ENCODE measurements around the gene BMS1. TPM values are rescaled to one million over a fixed set of nuclear protein-coding genes. Genes with fewer than 3 reads are reported as not detected.
"Not testable (repeated sequence)": the region's sequence is repeated elsewhere in the genome, so short reads cannot be mapped to it uniquely, and the experiment has no call there.

BMS1 gene
- total and polyA plus RNA-seq, 10 donors, result 6.6 to 17.7 (median 13.4) TPM

- WGBS, 5 donors, result 3 to 7% (median 4%) methylated on average over 48 to 60 of the region's 60 CpGs
- no peak for DNase-seq
- H3K36me3 ChIP-seq, result peaks cover 0 to 15% (median 5%) of the 10 kb centered on the region in 6 donors
- intact Hi-C loops (cut with DNase I; ENCODE audit: low total_unique reads), result no loop called here
- no peaks in the 10 kb centered on the region for H3K9me3 ChIP-seq
- no peak overlapping the region for H3K27ac ChIP-seq
- peaks cover 0 to 31% (median 11%) of the 10 kb centered on the region in 7 donors for H3K27me3 ChIP-seq (replicated peaks in 1 of 7)
- peaks cover 0 to 9% (median 3%) of the 10 kb centered on the region in 6 donors for H3K4me1 ChIP-seq
- H3K4me3 ChIP-seq, result peak overlapping the region in 5 of 8 donors; percentile 10 to 56 (median 21)
- TF ChIP-seq POLR2A (IDR thresholded peaks at IDR 0.05) (no peak), POLR2AphosphoS5 (IDR thresholded peaks at IDR 0.05) (no peak), CTCF (IDR thresholded peaks at IDR 0.05 in 8 of 11, conservative IDR thresholded peaks at IDR 0.05 in 3 of 11) (no peak)
These were observed 54.3 kb downstream of the BMS1 start for GRCh38 chr10:42836771-42837468.

GRCh38 chr10:42844810-42845209, 62.2 kb downstream of the BMS1 start:
- H3K36me3 ChIP-seq; H3K4me3 ChIP-seq; H3K4me1 ChIP-seq; DNase-seq; intact Hi-C loops (cut with DNase I; ENCODE audit: low total_unique reads); H3K9me3 ChIP-seq; H3K27ac ChIP-seq: not testable (repeated sequence)
- H3K27me3 ChIP-seq (replicated peaks in 1 of 7), result peaks cover 0 to 13% (median 0%) of the 10 kb centered on the region in 7 donors
- WGBS, 5 donors, result 30 to 49% (median 36%) methylated on average over 5 of the region's 5 CpGs

- DNase-seq; H3K36me3 ChIP-seq; H3K9me3 ChIP-seq; H3K27ac ChIP-seq; intact Hi-C loops (cut with DNase I; ENCODE audit: low total_unique reads); H3K4me3 ChIP-seq; H3K4me1 ChIP-seq: not testable (repeated sequence)
- H3K27me3 ChIP-seq (replicated peaks in 1 of 7), result peaks cover 0 to 22% (median 0%) of the 10 kb centered on the region in 7 donors
- WGBS, 5 donors, result 88 to 97% (median 93%) methylated on average over 16 to 28 of the region's 28 CpGs; no CpG with 5 or more reads in 1 of the 5 donors
These were observed 64.7 kb downstream of the BMS1 start for GRCh38 chr10:42847261-42847660.

GRCh38 chr10:42850931-42851330, 68.3 kb downstream of the BMS1 start:
- intact Hi-C loops (cut with DNase I; ENCODE audit: low total_unique reads), result no loop called here
- Histone ChIP-seq H3K4me3 (no peak overlapping the region), H3K27ac (no peak overlapping the region), H3K27me3 (replicated peaks in 1 of 7) (peaks cover 0 to 14% (median 0%) of the 10 kb centered on the region in 7 donors), H3K9me3 (peaks cover 0 to 10% (median 2%) of the 10 kb centered on the region in 8 donors), H3K4me1 (no peaks in the 10 kb centered on the region), H3K36me3 (no peaks in the 10 kb centered on the region)
- no peak for TF ChIP-seq CTCF (IDR thresholded peaks at IDR 0.05 in 8 of 11, conservative IDR thresholded peaks at IDR 0.05 in 3 of 11)
- no peak for DNase-seq
- 49 to 68% (median 58%) methylated on average over 4 of the region's 4 CpGs for WGBS, 5 donors

- 71 to 84% (median 76%) methylated on average over 13 to 15 of the region's 15 CpGs for WGBS, 5 donors
- Histone ChIP-seq H3K36me3 (no peaks in the 10 kb centered on the region), H3K4me1 (no peaks in the 10 kb centered on the region), H3K27ac (no peak overlapping the region), H3K9me3 (no peaks in the 10 kb centered on the region), H3K4me3 (no peak overlapping the region), H3K27me3 (replicated peaks in 1 of 7) (peaks cover 0 to 40% (median 0%) of the 10 kb centered on the region in 7 donors)
- no peak for DNase-seq
- no peak for TF ChIP-seq CTCF (IDR thresholded peaks at IDR 0.05 in 8 of 11, conservative IDR thresholded peaks at IDR 0.05 in 3 of 11)
- no peak for TF ChIP-seq POLR2A (IDR thresholded peaks at IDR 0.05)
- no peak for TF ChIP-seq POLR2AphosphoS5 (IDR thresholded peaks at IDR 0.05)
- intact Hi-C loops (cut with DNase I; ENCODE audit: low total_unique reads), result no loop called here
These were observed 76.7 kb downstream of the BMS1 start for GRCh38 chr10:42859256-42859655.

GRCh38 chr10:42860016-42860415, 77.4 kb downstream of the BMS1 start:
- H3K9me3 ChIP-seq; H3K4me1 ChIP-seq; DNase-seq; H3K36me3 ChIP-seq; H3K4me3 ChIP-seq; intact Hi-C loops (cut with DNase I; ENCODE audit: low total_unique reads); H3K27ac ChIP-seq: not testable (repeated sequence)
- WGBS, 5 donors, result 74 to 92% (median 88%) methylated on average over 11 of the region's 11 CpGs
- H3K27me3 ChIP-seq (replicated peaks in 1 of 7), result peaks cover 0 to 48% (median 0%) of the 10 kb centered on the region in 7 donors

GRCh38 chr10:42862801-42863200, 80.2 kb downstream of the BMS1 start:
- intact Hi-C loops (cut with DNase I; ENCODE audit: low total_unique reads); H3K36me3 ChIP-seq; H3K9me3 ChIP-seq; H3K27ac ChIP-seq; DNase-seq; H3K4me3 ChIP-seq: not testable (repeated sequence)
- 33 to 43% (median 41%) methylated on average over 6 of the region's 6 CpGs for WGBS, 5 donors
- peaks cover 0 to 63% (median 16%) of the 10 kb centered on the region in 7 donors for H3K27me3 ChIP-seq (replicated peaks in 1 of 7)
- peaks cover 7 to 17% (median 11%) of the 10 kb centered on the region in 6 donors for H3K4me1 ChIP-seq
